ENCODE results near the gene ST6GALNAC6.

The ST6GALNAC6 gene

DNA sequence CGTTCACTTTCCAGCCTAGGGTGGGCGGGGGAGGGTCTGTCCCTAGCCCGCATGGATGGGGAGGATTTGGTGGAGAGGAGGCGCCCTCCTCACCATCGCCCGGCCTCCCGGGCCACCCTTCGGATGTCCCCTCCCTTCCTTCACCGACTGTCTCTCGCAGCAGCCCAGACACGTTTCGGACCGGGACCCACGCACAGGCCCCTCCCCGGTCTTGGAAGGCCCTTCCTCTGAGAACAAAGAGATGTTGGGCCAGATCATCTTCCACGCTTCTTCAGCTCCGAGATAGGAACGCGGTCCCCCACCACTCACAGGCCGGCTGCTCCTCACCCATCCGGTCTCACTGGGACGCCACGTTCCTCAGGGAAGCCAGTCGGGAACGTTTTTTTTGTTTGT is 38.9 kb upstream of the ST6GALNAC6 start:
- TF ChIP-seq, protein P1, sequence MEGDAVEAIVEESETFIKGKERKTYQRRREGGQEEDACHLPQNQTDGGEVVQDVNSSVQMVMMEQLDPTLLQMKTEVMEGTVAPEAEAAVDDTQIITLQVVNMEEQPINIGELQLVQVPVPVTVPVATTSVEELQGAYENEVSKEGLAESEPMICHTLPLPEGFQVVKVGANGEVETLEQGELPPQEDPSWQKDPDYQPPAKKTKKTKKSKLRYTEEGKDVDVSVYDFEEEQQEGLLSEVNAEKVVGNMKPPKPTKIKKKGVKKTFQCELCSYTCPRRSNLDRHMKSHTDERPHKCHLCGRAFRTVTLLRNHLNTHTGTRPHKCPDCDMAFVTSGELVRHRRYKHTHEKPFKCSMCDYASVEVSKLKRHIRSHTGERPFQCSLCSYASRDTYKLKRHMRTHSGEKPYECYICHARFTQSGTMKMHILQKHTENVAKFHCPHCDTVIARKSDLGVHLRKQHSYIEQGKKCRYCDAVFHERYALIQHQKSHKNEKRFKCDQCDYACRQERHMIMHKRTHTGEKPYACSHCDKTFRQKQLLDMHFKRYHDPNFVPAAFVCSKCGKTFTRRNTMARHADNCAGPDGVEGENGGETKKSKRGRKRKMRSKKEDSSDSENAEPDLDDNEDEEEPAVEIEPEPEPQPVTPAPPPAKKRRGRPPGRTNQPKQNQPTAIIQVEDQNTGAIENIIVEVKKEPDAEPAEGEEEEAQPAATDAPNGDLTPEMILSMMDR (IDR thresholded peaks at IDR 0.05; ENCODE audit: borderline replicate concordance, insufficient read depth, low read depth, low read length): no peak
- no peak overlapping the region for H3K4me3 ChIP-seq (ENCODE audit: low read depth, low read length)

DNA sequence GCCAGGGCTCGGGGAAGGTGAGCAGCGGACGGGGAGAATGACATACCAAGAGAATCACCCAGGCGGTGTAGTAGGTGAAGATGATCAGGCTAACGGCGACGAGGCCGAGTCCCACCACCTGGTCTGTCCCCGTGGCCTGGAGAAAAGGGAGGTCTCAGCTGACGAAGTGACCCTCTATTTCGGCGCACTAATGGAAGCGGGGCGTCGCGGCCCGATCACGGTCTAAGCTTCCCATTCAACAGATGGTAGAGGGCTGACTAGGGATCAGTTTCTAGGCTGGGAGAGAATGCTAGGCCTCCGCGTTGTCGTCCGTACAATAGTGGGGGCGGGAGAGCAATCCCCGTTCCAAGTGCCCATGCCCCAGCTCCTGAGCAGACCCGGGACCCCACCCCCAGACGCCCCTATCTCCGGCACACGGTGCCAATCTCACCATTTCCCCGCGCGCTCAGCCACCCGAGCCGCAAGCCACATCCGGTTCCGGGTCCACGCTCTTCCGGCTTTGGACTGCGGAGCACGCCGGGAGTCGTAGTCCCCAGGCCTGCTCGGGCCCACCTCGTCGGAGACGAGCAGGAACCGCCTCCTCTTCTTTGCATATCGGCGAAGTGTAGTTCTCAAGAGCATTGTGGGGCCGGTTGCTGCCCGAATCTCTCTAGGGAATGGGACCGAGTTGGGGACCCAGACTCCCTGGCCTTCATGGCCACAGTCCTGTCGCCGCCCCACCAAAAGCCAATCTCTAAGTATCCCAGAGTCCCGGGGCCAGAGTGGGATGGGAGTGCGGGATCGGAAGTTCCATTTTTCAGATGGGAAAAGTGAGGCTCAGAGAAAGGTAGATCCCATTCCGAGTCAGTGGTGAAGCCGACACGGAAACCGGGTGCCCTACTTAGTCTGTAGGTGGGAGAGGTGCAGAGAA is 38.2 kb upstream of the ST6GALNAC6 start, which contains the start of gene DPM2:
DPM2 (minus strand) TSS at position 467 of the 910 bp plus-strand sequence; CDS start at position 433, 34 bp downstream.
- peak within 1 kb of the TSS; percentile 85 for H3K4me3 ChIP-seq (ENCODE audit: low read depth, low read length)
- TF ChIP-seq, protein P1 (IDR thresholded peaks at IDR 0.05; ENCODE audit: borderline replicate concordance, insufficient read depth, low read depth, low read length): no peak

DNA sequence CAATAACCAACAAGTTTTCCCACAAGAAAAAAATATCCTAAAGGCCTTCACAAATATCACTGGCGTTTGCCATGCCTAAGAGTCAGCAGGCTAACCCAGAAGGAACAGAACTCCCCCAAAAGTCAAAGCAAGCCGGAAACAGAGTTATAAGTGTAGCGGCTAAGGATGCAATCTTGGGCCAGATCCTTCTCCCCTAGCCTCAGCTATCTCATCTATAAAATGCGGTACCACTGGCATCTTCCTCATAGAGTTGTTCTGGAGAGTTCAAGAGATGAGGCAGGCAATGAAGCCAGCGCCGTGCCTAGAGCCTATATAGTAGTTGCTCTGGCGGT is 37.6 kb upstream of the ST6GALNAC6 start:
- H3K4me3 ChIP-seq (ENCODE audit: low read depth, low read length): peak overlapping the region; percentile 85
- TF ChIP-seq, protein P1 (IDR thresholded peaks at IDR 0.05; ENCODE audit: borderline replicate concordance, insufficient read depth, low read depth, low read length): no peak

DNA sequence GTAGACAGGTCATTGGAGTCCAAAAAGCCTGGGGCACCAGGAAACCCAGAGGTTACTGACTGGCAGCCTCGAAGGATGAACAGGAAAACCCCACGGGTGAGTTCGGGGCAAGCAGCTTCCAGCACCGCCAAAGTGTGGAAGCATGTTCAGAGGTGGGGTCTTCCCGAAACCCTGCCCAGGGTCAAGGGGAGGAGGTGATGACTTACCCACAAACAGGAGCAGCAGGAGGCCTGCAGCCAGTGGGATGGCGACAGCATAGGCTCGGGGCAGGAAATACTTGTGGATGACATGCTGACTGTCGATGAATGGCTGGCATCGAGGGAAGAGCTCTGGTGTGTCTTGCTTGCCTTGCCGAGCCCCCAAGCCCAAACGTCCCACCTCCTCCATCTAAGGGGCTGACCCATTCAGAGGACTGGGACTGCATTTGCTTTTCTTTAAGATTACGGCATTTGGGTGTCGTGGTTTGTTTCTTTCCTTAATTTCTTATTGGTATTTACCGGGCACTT is 37.0 kb upstream of the ST6GALNAC6 start:
- peak overlapping the region; percentile 85 for H3K4me3 ChIP-seq (ENCODE audit: low read depth, low read length)
- TF ChIP-seq, protein P1 (IDR thresholded peaks at IDR 0.05; ENCODE audit: borderline replicate concordance, insufficient read depth, low read depth, low read length): no peak

DNA sequence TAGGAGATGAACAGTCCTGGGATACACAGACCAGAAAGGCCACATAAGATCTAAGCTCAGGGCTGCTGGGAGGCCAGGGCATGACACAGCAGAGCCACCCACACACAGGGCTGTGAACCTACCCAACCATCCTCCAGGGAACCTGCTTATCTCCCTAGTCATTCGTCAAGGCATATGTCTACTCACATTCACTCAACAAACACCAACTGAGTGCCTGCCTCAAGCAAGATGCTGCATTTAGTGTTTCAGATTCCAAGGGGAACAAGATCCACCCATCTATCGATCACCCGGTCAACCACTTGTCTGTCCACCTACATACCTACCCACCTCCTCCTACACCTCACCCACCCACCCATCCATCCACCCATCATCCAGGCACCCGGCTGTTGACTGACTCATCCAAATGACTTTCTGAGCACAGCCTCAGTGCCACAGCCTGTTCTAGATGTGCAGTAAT is 36.4 kb upstream of the ST6GALNAC6 start:
- TF ChIP-seq, protein P1 (IDR thresholded peaks at IDR 0.05; ENCODE audit: borderline replicate concordance, insufficient read depth, low read depth, low read length): no peak
- no peak overlapping the region for H3K4me3 ChIP-seq (ENCODE audit: low read depth, low read length)

DNA sequence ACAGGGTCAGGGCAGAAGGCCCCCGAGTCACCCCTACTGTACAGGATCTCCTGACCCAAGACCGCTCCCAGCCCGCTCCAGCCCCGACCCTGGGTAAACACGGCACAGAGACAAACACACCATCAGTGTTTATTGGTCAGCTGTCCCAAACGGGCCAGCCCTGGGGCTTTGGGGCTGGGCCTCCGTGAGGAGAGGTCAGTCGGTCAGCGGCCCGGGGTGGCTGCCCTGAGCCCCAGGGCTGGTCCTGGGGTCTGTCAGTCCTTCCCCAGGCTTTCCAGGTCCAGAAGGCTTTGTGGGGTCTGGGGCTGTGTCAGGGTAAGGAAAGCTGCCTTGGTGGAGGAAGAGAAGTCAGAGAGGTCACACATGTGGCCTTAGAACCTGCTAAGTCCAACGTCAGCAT is 35.6 kb upstream of the ST6GALNAC6 start:
- no peak overlapping the region for H3K4me3 ChIP-seq (ENCODE audit: low read depth, low read length)
- TF ChIP-seq, protein P1 (IDR thresholded peaks at IDR 0.05; ENCODE audit: borderline replicate concordance, insufficient read depth, low read depth, low read length): no peak

DNA sequence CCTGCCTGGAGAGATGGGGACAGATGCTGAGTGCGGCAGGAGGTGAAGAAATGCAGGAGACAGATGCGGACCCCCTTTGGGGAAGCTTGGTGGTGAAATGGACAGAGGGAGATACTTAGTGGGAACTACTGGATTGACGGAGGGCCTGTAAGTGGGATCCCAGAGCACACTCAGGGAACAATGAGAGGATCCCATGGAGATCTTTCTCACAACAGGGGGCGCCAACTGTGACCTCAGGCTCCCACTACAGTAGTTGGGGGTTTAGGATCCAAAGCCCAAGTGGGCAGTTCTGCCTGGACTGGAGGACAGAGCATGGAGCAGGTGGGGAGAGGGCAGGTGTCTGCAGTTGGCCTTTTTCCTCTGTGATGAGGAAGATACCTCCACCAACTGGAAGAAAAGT is 34.8 kb upstream of the ST6GALNAC6 start:
- TF ChIP-seq, protein P1 (IDR thresholded peaks at IDR 0.05; ENCODE audit: borderline replicate concordance, insufficient read depth, low read depth, low read length): no peak
- no peak overlapping the region for H3K4me3 ChIP-seq (ENCODE audit: low read depth, low read length)

Measured in GM12875 (cell line).